Left colon (tissue), 2 donors: ENCODE measurements around the gene SLAMF6. TPM values are rescaled to one million over a fixed set of nuclear protein-coding genes. Genes with fewer than 3 reads are reported as not detected.
"Not testable (repeated sequence)": the region's sequence is repeated elsewhere in the genome, so short reads cannot be mapped to it uniquely, and the experiment has no call there.

Experiments used
- ATAC-seq: fragments of 200-7000 bp; cut with Tn5 transposase; one replicate; pipeline ENCODE4 v1.9.1; 2020; ENCODE audit warnings: mild to moderate bottlenecking, moderate library complexity
- DNase-seq, 2 donors: peaks; one replicate each; pipeline ENCODE4 v3.0.0-alpha.2; 2020
- intact Hi-C, 2 donors: fragments of 100-400 bp; cut with DNase I in 1 of 2; cut with micrococcal nuclease in 1 of 2; formaldehyde crosslinking; loops; one replicate each; pipeline versions ENCODE4 v1.11.2 to v1.14.0; 2022; cut with DNase I, micrococcal nuclease
- total RNA-seq, 2 donors: library from RNA; stranded (reverse); fragmentation: NEBNext Ultra II Directional; extraction: Animal tissue kit (Norgen Biotek cat#: 25700); gene quantifications; one replicate each; pipeline ENCODE4 v1.2.1, GENCODE V29; 2021
- donor health status: DM: no; HTN: no; CAD: no.
- donor health status: DM: yes; HTN: yes; CAD: no.

Gene SLAMF6
- total RNA-seq, 2 donors from 2014 or later: 0.61 to 1.4 TPM

DNA sequence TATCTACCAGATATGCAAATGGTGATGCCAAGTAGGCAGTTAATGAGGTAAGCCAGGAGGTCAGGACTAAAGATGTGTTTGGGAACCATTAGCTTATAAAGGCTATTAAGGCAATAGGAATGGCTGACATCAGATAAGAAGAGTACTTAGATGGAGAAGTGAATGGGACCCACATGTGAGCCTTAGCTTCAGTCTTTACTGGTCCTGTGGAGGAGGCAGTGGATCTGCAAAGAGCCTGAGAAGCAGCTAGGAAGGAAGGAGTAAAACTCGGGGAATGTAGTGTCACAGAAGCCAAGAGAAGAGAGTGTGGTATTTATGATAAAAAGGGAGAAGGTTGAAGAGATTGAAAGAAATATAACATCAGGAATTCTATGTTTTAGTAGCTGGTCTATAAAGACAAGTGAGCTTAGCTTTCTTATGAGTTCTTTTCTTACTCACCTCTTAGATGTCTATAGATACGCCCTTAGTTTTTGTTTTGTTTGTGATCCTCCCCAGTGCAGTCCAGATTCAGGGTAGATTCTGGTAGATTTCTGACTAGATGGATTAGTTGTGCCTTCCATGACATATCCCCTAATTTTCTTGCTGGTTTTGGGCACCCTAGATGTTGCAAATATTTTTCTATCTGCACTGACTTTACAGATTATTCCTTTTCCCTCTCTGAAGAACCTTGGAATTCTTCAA is 39.4 kb downstream of the SLAMF6 start:
- ATAC-seq (no peak), DNase-seq (no peak)
- intact Hi-C loops: no loop called here

DNA sequence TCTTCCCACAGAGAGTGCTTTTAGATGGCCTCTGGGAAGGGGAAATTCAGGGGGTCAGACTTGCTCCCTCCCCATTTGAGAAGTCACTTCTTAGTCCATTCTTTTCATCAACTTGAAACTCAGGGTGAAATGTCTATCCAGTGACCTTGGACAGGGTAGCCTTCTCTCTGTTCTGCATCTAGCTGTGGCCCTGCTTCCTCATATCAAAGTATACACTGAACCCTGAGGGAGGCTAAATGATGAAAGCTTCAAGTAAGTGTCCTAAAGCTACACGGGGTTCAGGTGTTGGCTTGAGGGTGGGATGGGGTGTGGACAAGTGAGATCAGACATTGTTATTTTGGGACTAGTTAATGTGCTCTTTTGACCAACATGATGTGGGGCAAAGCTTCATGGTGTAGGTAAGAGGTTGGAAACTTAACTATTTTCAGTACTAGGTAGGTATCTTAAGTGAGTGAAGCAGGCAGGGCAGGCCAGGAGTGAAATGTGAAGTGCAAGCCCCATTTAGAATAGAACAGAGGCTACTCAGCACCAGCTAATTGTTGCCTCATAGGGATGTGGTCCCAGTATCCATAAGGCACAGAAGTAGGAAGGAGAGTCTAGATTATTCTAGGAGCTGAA is 41.0 kb downstream of the SLAMF6 start:
- intact Hi-C loops: no loop called here
- DNase-seq: no peak
- ATAC-seq: no peak

DNA sequence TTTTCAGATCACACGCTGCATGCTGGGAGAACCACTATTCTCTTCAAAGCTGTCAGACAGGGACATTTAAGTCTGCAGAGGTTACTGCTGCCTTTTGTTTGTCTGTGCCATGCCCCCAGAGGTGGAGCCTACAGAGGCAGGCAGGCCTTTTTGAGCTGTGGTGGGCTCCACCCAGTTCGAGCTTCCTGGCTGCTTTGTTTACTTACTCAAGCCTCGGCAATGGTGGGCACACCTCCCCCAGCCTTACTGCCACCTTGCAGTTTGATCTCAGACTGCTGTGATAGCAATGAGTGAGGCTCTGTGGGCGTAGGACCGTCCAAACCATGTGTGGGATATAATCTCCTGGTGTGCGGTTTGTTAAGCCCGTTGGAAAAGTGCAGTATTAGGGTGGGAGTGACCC is 42.3 kb downstream of the SLAMF6 start:
- ATAC-seq, DNase-seq, intact Hi-C loops: not testable (repeated sequence)

DNA sequence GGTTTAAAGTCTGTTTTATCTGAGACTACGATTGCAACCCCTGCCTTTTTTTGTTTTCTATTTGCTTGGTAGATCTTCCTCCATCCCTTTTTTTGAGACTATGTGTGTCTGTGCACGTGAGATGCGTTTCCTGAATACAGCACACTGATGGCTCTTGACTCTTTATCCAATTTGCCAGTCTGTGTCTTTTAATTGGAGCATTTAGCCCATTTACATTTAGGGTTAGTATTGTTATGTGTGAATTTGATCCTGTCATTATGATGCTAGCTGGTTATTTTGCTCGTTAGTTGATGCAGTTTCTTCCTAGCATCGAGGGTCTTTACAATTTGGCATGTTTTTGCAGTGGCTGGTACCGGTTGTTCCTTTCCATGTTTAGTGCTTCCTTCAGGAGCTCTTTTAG is 44.0 kb downstream of the SLAMF6 start:
- intact Hi-C loops, DNase-seq, ATAC-seq: not testable (repeated sequence)

DNA sequence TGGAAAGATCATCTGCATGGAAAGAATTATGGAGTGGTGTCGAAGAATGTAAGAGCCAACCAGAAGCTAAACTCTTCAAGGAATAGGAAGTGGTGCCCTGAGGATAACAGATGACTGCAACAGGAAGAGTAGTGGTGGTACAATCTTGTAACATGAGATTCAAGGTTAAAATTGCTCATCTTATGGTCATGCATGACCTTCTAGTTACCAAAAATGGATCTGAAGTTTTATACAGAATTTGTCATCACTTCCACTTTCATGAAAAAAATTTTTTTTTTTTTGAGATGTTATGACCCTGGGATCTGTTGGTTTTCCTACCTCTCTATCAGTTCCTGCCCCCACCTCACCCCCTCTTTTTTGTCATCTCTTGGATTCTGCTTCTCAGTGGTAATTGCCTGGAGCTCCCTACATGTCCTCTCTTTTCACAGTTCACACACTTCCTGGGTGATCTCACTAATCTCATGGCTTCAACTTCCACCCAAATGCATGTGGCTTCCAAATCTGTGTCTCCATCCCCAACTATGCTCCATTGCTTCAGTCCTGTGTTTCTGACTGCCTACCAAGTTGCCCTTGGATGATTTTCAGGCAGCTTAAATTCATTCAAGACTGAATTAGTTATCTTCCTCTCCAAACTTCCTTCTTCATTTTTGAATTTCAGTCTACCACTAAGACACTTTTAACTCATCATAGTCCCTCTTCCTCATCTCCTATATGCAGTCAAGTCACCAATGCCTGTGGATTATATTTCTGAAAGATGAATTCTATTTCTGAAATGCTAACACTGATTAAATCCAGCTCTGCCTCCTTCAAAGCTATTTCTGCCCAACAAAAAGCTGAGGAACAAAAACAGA is 48.4 kb downstream of the SLAMF6 start:
- intact Hi-C loops: no loop called here
- DNase-seq (no peak), ATAC-seq (no peak)

DNA sequence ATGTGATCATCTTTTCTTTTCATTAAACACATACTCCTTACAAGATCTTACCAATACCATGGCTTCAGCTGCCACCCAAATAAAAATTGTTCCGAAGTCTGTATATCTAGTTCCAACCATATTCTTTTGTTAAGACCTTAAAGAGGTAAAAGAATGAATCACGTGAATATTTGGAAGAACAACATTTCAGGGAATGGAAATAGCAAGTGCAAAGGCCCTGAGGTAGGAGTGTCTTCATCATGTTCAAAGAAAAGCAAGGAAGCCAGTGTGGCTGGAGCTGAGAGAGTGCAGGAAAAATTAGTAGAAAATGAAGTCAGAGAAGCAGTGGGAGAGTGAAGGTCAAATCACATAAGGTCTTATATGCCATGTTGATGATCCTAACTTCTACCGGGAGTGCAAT is 50.9 kb downstream of the SLAMF6 start:
- DNase-seq (no peak), ATAC-seq (no peak)
- intact Hi-C loops: no loop called here

DNA sequence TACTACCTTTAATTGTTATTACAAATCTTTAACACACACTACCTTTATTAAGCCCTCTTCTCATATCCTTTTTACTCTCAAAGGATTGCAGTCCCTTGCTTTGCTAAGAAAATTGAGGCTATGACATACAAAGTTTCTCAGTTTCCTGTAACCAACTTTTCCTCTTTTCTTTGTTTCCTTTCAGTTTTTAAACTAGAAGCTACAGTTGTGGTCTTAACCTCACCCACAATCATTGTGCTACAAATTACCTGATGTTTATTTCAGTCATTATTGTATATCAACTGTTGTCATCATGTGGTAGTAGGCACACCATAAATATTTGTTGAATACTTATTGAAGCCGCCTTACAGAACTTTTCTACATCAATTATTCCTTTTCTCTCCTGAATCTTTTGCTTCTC is 51.8 kb downstream of the SLAMF6 start:
- no peak for DNase-seq
- no peak for ATAC-seq
- intact Hi-C loops: no loop called here

DNA sequence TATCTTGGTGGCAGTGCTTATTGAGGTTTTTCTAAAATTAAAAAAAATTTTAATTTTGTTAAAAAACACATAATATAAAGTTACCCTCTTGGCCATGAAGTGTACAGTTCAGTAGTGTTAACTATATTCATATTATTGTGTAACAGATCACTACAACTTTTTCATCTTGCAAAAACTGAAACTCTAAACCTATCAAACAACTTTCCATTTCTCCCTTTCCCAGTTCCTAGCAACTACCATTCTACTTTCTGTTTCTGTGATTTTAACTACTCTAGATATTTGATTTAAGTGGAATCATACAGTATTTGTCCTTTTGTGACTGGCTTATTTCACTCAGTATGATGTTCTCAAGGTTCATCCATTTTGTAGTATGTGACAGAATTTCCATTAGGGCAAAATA is 55.5 kb downstream of the SLAMF6 start:
- intact Hi-C loops: no loop called here
- DNase-seq: no peak
- ATAC-seq: no peak

DNA sequence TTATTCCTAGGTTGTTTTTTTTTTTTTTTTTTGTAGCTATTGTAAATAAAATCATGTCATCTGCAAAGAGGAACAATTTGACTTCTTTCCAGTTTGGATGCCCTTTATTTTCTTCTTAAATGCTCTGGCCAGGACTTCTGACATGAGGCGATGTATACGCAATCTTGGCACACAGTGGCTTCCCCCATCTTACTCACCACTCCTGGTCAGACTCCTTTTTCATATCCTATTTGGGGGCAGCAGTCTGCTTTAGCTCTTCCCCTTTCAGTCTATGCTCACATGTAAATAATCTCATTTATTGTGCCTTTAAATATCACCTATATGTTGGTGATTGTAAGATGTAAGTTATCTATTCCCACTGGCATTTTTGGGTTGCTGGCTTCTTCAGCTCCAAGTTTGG is 56.1 kb downstream of the SLAMF6 start:
- no peak for DNase-seq
- no peak for ATAC-seq
- intact Hi-C loops: no loop called here

DNA sequence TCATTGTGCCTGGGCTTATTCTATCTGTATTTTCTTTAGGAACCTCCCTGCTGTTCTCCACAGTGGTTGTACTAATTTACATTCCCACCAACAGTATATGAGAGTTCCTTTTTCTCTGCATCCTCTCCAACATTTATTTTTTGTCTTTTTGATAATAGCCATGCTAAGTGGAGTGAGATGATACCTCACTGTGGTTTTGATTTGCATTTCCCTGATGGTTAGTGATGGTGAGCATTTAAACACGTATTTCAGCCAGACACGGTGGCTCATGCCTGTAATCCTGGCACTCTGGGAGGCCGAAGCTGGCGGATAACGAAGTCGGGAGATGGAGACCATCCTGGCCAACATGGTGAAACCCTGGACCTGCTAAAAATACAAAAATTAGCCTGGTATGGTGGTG is 57.9 kb downstream of the SLAMF6 start:
- intact Hi-C loops: no loop called here
- ATAC-seq (no peak), DNase-seq (no peak)

DNA sequence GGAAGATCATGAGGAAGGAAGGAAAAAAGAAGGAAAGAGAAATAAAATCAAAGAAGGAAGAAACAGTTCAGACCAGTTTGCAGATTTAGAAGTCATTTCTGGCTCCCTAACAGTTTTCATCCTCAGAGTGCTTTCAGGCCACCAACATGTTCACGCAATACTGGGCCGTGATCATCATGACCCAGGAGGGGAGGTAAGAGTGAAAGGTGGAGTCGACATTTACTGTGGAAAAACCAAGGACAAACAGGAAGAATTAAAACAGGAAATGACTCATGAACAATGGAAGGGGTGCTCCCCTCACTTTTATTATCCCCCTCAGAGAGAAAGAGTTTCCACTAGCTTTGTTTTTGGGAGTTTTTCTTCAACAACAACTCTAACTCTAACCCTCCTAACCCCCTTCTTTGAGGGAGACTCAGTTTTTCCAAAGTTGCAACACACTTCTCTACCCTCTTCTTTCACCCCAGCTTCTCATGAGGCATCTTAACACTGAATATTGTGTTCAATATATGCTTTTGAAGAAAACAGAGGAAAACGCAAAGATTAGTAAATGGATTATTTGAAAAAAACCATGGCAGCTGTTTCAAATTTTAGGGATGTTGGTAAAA is 62.3 kb downstream of the SLAMF6 start:
- ATAC-seq: no peak
- intact Hi-C loops: no loop called here
- DNase-seq: no peak

DNA sequence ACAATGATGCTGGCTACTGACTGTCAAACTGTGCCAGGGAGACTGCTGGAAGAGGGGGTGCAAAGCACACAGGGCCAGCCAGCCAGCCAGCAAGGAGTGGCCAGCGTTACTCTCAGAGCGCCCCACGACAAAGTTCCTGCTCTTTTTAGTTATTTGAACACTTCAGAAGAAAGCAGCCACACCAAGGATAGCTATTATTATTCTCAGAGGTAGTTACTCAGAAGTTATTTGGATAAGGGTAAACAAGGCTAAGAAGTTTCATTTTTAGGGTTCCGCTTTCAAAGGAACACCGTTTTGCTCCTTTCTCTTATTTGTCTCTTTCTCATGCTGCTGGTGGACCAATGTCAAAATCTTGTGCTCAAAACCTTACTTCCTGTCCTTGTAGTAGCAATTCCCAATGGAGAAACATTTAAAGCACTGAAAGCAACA is 62.8 kb downstream of the SLAMF6 start:
- DNase-seq (no peak), ATAC-seq (no peak)
- intact Hi-C loops: no loop called here

DNA sequence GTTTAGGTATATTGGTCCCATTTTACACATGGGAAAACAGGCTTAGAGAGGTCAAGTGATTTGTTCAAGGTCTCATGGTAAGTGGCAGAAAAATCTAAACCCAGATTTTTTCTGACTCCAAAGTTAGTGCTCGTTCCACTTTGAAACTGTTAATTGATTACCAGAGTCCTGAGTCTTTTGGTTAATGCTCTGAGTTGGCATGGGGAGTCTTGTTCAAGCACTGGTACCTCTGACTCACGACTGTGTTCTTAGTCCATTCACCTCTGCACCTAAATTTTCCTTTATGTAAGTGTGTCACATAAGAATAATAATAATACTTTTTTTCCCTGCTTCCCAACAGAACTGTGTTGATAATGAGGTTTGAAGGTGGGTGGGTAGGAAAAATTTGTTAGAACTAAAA is 63.4 kb downstream of the SLAMF6 start:
- intact Hi-C loops: no loop called here
- DNase-seq (no peak), ATAC-seq (no peak)

DNA sequence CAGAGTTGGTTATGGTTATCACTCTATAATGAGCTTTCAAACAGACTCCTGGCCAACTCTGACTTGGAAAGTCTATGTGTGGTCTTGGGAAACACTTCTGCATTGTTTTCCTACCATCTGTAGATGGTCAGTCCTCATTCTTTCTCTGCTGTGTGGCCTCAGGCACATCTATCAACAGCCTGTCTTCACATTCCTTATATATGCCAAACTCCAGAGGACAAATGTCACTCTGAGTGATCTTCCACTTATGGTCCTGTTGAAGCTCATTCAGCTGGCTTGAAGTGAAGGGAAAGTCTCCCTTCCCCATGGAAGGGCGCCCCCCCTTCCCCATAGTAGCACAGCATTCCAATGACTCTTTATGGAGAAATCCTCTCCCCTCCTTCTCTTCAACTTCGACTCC is 64.0 kb downstream of the SLAMF6 start:
- DNase-seq (no peak), ATAC-seq (no peak)
- intact Hi-C loops: no loop called here

DNA sequence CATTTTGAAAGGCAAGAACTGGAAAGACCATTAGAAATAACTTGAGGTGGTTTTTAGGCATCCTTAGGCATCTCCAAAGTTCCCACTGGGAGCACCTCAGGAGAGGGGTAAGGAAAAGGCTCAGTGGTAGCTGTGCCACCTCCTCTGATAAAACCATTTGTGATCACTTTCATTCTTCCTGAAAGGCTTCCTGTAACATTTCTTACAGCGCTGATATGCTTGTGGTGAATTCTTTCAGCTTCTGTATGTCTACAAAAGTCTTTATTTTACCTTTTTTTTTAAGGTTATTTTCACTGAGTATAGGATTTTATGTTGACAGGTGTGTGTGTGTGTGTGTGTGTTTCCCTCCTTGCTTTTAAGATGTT is 67.9 kb downstream of the SLAMF6 start:
- ATAC-seq: no peak
- intact Hi-C loops: no loop called here

DNA sequence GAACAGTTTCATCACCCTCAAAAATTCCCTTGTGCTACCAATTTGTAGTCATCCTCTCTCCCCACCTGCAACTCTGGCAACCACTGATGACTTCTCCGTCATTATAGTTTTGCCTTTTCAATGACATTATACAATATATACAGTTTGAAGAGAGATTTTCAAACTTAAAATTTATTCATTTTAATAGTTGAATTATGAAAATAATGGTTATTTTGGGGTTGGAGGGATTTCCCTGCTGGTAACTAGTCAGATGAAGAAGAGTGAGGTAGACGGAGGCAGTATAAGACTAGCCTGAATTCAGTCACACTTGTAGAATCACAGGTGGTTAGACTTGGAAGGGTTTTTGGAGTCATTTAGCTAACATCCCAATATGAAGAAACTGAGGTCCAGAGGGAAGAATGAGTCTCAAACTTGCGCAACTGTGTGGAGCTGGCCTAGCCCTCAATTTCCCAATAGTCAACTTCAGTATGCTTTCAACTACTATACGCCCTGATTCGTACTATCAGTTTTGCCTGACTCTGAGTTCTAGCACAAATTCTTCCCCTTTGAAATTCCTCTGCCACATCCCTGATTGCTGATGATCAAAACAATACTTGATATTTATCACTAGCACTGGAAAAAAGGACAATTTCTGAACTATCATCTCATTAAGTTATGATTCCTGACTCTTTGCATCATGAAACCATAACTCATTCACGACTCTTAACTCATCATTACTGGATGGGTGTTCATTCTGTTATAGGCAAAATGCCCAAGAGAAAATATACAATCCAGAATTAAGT is 68.5 kb downstream of the SLAMF6 start:
- ATAC-seq (no peak), DNase-seq (no peak)
- intact Hi-C loops: no loop called here

More for the DNA sequence above, 67.9 kb downstream of the SLAMF6 start:
- DNase-seq: no peak

DNA sequence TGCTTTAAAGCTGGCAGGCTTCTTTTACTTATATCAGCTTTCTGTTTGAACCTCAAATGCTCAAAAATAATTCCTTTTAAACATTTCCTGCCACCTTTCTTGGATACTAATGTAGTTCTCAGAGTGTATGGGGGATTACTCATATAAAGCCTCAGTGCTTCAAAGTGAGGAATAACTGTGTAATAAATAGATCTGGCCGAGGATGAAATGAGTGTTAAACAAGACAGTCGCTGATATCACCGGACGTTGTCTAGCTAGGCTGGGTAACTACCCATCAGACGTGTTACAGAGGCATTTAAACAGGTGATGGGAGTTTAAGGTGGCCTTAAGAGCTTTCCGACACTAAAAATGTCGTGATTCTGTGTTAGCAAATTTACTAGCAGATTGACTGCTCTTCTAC is 69.6 kb downstream of the SLAMF6 start:
- intact Hi-C loops: no loop called here
- DNase-seq (no peak), ATAC-seq (no peak)

DNA sequence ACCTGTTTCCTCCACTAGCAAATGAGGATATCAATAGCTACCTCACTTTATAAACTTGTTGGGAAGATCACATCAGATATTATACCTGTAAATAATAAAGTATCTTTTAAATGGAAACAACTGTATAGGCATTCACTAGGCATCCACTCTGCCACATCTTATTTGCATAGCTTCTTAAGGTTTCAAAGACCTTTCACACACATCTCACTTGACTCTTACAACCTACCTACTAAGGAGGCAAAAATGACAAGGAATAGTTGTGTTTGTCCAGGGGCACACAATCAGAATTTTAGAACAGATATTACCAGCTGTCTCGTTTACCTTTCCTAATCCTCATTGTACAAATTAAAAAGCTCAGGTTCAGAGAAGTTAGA is 71.2 kb downstream of the SLAMF6 start:
- no peak for DNase-seq
- no peak for ATAC-seq
- intact Hi-C loops: no loop called here
